ENCODE data around the gene SSC4D.

SSC4D gene

DNA sequence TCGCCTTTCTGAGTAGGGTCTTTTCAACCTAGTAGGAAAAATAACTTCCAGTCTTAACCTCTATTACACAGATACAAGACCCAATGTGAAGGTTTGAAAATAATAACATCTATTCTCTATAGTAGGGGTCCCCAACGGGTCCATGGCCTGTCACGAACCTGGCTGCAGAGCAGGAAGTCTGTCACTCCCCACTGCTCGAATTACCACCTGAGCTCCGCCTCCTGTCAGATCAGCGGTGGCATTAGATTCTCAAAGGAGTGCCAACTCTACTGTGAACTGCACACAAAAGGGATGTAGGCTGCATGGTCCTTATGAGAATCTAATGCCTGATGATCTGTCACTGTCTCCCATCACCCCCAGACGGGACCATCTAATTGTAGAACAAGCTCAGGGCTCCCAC lies 58.1 kb downstream of the SSC4D start:
- DNase-seq, result no peak

DNA sequence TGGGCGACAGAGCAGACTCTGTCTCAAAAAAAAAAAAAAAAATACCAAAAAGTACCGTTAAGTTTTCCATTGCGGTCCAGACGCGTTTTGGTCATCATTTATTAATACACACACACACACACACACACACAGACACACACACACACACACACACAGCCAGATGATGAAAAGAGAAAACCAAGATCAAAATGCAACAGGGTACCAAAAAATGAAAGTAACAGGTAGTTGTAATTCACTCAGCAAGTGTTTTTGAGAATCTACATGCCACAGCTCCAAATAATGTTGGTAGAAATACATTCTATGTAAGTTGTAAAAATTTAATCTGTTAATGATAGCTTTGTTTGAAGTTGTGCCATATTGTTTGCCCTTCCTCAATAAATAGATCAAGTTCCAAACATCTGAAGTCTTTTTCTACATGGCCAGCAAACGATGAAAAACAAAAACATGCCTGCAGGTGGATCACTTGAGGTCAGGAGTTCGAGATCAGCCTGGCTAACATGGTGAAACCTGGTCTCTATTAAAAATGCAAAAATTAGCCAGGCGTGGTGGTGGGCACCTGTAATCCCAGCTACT lies 60.1 kb downstream of the SSC4D start:
- no peak for DNase-seq

DNA sequence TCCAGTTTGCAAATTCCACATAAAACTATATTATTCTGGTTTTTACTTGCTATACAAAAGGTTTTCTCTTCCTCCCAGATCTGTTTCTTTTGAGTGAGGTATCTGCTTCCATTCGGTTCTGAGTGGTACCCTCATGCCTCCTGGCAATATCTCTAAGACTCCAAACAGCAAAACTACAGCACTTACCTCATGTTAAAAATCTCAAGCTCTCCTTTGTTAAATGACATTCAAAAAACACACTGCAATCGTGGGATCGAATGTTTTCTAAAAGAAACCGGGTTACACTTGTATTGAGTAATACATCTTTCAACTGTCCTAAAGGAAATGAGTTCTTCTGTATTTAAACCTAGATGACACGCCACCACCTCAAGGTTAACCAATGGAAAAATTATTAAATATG lies 61.8 kb downstream of the SSC4D start:
- no peak for DNase-seq

DNA sequence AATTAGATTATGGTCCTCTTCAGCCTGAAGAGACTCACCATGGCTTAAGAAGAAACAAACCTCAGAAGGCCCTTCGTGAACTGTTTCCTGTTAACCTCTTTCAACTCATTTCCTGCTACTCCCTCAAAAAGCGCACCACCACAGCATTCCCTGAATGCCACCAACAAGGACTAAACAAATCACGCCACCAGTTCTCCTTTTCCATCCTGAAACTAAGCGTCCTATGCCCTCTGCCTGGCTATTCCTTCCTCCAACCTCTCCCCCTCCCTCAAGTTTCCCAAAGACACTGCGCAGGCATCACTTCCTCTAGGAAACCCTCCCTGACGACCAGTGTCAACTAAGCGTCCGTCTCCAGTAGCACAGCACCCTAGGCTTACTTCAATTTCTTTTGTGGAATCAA lies 62.7 kb downstream of the SSC4D start:
- no peak for DNase-seq

DNA sequence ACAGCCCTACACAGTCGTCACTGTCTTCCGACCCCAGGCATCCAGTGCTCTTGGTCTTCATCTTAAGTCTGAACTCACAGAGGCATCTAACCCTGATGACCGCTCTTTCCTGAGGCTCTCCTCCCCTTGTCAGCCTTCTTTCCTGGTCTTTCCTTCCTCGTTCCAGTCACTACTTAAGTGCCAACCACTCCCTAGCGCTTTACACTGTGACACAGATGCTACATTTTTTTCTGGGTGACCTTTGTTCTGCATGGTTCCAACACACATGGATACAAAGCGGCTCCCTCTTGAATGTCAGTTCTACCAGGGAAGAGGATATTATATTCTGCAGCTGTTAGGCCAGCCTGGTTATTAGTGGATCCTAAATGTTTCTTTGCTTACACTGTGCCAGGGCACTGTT lies 63.4 kb downstream of the SSC4D start:
- DNase-seq, result no peak

DNA sequence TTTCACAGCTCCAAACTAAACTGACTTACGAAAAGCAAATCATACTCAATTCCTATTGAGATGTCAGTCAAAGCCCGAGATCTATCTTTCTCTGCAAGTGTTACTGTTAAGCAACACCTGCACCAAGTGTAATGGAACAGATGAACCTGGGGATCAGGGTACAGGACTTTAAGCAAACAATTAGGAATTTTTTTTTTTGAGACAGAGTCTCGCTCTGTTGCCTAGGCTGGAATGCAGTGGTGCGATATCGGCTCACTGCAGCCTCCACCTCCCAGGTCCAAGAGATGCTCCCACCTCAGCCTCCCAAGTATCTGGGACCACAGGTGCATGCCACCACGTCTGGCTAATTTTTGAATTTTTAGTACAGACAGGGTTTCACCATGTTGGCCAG lies 65.6 kb downstream of the SSC4D start:
- DNase-seq, result no peak

DNA sequence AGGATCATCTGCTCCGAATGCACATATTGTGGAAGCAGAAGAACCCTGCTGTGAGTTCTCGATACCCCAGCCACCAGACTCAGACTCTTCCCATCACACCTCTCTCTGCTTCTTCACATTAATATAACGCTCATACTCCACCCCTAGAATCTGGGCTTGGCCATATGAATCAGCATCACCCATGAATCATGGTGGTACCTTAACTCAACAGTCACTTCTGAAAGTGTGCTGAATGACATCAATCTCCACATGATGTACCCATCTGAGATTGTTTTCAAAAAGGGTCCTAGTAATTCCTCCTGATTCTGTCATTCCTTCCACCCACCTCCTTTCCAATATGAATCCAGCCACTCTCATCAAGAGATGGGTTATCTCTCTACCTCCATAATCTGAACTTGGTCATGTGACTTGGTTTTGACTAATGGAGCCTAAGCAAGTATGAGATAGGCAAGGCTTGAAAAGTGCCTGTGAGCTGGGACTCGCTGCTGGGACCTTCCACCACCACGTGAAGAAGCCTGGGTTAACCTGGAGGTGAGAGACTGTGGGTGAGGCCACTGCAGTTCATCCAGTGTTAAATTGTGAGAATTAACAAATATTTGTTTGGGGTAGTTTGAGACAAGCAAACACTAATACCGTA lies 66.1 kb downstream of the SSC4D start:
- DNase-seq, result no peak

DNA sequence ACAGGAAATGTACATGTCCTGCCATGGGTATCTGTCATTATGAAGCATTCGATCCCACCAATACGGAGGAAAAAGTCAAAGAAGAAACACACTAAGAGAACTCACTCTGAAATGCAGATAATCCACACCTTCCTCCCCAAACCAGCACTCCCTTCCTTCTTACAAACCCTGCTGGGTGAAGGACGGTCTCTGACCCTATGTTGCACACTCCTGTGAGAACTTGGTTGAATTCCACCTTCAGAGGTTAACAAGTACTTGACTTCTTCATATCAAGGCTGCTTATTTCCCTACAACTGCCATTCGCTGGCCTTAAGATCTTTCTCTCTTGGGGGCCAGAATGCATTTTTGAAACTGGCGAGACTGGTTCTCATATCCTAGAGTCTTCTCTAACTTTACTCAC lies 67.3 kb downstream of the SSC4D start:
- no peak for DNase-seq

DNA sequence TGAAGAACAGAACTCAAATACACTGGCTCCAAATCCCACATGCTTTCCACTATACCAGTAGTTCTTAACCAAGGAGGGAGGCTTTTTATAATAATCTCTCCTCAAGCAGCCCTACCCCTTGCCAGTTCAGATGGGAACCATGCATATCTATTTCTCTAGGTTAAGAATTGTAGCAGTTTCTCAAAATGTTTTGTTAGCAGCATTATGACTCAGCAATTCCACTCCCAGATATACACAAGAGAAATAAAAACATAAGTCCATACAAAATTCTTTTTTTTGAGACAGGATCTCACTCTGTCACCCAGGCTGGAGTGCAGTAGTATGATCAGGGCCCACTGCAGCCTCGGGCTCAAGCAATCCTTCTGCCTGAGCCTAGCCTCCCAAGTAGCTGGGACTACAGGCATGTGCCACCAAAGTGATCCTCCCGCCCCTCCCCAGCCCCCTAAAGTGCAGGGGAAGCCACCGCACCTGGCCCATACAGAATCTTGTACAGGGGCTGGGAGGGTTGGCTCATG lies 68.8 kb downstream of the SSC4D start:
- DNase-seq, result no peak

Data from NCI-H1930 (cell line).